ENCODE measurements around the gene CCT2. TPM values are rescaled to one million over a fixed set of nuclear protein-coding genes. Genes with fewer than 3 reads are reported as not detected.

CCT2 gene
- total RNA-seq, 1 donor from 2014 or later: 298 TPM

DNA sequence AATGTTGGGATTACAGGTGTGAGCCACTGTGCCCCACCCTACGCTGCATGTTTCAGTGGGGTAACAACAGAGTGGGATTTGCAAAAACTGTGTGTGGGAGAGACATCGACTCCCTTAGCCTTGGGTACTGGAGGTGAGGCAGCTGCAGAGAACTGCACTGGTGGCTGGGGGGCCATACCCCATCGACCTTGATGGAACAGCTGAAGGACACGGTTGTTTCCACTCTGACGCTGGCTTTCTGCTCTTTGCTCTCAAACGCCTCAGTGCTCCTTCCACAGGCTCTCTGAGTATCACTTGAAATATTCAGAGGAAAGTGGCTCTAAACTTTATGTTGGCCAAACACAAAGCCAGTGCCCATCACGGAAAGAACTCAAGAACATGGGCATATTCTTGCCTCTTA is 56.3 kb downstream of the CCT2 start:
- DNase-seq (ENCODE audit: low read depth, low spot score): no peak

DNA sequence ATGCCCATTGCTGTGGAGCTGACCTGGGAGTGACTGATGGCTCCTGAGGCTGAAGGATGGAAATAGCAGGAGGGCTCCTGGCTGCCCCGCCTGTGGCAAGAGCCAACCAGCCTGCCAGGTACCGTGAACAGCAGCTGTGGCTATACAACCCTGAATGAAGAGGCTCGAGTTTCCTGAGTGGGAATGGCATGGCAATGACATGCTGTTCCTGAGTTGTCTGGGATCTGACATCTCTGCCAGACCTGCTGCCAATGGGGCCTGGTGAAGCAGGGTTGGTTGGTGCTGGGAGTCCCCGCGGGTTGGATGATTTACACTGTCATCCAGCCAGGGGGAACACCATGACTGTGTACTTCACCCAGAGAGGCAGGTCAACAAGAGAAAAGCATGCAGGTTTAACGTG is 57.3 kb downstream of the CCT2 start:
- DNase-seq (ENCODE audit: low read depth, low spot score): no peak

DNA sequence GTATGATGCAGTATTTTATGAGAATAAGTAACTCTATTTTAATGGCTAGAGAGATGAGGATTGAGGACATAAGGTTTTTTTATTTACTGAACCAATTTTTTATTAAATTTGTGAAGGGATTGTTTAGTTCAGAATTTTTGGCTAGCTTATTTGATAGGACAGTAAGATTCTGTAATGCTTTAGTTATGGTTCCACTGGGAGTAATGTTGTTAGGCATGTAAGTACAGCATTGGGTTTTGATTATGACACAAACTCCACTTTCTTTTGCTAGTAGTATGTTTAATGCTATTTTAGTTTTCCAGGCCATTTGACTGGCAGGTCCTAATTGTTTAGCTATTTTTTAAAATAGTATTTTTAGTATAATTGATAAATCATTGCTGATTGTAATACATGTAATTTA is 59.3 kb downstream of the CCT2 start:
- DNase-seq (ENCODE audit: low read depth, low spot score): no peak

DNA sequence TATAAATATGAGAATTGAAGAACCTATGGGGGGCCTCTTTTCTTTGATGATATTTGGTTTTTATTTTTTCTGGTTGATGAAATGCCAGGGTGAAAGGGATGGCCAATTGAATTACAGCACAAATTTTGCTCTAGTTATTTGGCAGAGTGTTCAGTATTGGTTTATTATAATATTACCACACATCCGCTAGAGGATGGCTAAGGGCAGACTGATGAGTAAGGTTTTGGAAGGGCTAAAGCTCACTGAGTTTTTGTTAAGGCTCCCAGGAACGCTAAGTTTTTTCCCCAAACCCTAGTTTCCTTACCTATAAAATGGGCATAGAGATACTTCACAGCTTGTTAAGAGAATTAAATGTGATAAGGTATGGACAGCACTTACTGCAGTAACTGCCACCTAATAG is 59.8 kb downstream of the CCT2 start:
- no peak for DNase-seq (ENCODE audit: low read depth, low spot score)

DNA sequence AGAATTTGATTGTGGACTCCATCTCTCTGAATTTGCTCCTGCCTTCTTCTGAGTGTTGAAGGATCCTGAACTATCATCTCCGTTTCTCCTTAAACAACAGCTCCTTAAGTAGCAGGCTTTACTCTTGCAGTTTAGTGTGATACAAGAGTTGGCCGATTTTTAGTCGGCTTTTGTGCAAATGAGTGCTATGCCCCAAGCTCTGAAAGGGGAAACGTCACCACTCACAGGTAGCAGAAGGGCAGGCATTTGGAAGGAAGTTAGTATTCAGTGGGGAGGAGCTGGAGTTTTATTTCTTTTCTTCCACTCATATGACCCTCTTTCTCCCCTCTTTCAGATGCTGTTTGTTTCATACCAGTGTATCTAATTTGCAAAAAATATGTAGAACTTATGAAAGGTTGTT is 61.9 kb downstream of the CCT2 start:
- no peak for DNase-seq (ENCODE audit: low read depth, low spot score)

DNA sequence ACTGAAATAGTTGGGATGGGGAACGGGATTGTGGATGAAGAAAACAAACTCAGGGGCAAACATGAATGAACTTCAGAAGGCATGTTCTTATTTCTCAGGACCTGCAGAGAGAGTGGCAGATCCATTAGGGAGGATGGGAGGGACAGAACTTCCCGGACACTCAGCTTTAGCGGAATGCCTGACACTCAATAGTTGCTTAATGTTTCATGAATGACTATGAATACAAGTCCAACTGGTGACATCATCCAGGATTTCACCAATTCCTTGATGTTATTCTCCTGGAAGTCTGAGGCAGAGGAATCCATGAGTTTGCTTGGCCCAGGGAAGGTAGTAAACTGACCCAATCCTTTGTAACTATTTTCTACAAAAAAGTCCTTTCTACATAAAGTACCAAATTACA is 63.2 kb downstream of the CCT2 start:
- no peak for DNase-seq (ENCODE audit: low read depth, low spot score)

DNA sequence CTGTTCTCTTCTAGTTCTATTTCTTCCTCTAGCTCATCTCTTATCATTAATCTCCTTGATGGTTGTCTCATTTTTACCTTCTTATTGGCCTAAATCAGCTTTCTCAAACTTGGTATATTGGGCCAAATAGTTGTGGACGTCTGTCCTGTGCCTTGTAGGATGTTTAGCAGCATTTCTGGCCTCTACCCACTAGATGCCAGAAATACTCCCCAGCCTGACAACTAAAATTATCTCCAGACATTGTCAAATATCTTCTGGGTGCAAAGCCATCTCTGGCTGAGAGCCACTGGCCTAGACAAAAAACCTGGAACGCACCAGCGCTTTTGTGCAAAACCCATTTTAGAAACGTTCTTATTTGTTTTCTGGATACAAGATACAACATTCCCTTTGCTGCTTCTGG is 64.3 kb downstream of the CCT2 start:
- no peak for DNase-seq (ENCODE audit: low read depth, low spot score)

Other genes with a start within 250 kb of the CCT2 start
- not detected in 2 replicates for gene LYZ, start 237.1 kb upstream of the CCT2 start, total RNA-seq
- gene YEATS4, start 225.7 kb upstream of the CCT2 start, total RNA-seq: 19.1 and 22.4 TPM in 2 replicates
- gene FRS2, start 115.1 kb upstream of the CCT2 start, total RNA-seq: 17.9 and 19.6 TPM in 2 replicates
- not detected in 2 replicates for gene LRRC10, start 25.4 kb downstream of the CCT2 start, total RNA-seq
- gene BEST3, start 113.8 kb downstream of the CCT2 start, total RNA-seq: 0.04 and 0.07 TPM in 2 replicates
- gene RAB3IP, start 153.4 kb downstream of the CCT2 start, total RNA-seq: 19.7 and 38.8 TPM in 2 replicates
- under 0.01 and 0.18 TPM in 2 replicates for gene MYRFL, start 239.8 kb downstream of the CCT2 start, total RNA-seq

Measured in pulmonary artery endothelial cell (primary cell).